ENCODE data around the gene USP14.

The USP14 gene

GRCh38 chr18:217532-218336 lies 59.4 kb downstream of the USP14 start:
- TF ChIP-seq CTCF (IDR thresholded peaks at IDR 0.05; ENCODE audit: low read depth, low read length) (no peak), MAX (IDR thresholded peaks at IDR 0.05; ENCODE audit: low read depth, low read length) (no peak), MYC (IDR thresholded peaks at IDR 0.05; ENCODE audit: low read depth, low read length) (no peak), POLR2A (IDR thresholded peaks at IDR 0.05; ENCODE audit: extremely low read depth, insufficient read length) (no peak)
- no peak for DNase-seq (ENCODE audit: low read depth)
- no peak overlapping the region for H3K4me3 ChIP-seq (ENCODE audit: low read depth, low read length)

- H3K4me3 ChIP-seq (ENCODE audit: low read depth, low read length) = no peak overlapping the region
- no peak for TF ChIP-seq MYC (IDR thresholded peaks at IDR 0.05; ENCODE audit: low read depth, low read length)
- TF ChIP-seq POLR2A (IDR thresholded peaks at IDR 0.05; ENCODE audit: extremely low read depth, insufficient read length) = no peak
- TF ChIP-seq MAX (IDR thresholded peaks at IDR 0.05; ENCODE audit: low read depth, low read length) = no peak
- TF ChIP-seq CTCF (IDR thresholded peaks at IDR 0.05; ENCODE audit: low read depth, low read length) = no peak
- no peak for DNase-seq (ENCODE audit: low read depth)
Observed at GRCh38 chr18:220708-221107, 62.4 kb downstream of the USP14 start.

- no peak overlapping the region for H3K4me3 ChIP-seq (ENCODE audit: low read depth, low read length)
- no peak for DNase-seq (ENCODE audit: low read depth)
- TF ChIP-seq CTCF (IDR thresholded peaks at IDR 0.05; ENCODE audit: low read depth, low read length) = no peak
- no peak for TF ChIP-seq MYC (IDR thresholded peaks at IDR 0.05; ENCODE audit: low read depth, low read length)
- no peak for TF ChIP-seq POLR2A (IDR thresholded peaks at IDR 0.05; ENCODE audit: extremely low read depth, insufficient read length)
- TF ChIP-seq MAX (IDR thresholded peaks at IDR 0.05; ENCODE audit: low read depth, low read length) = no peak
Observed at GRCh38 chr18:225745-226144, 67.4 kb downstream of the USP14 start.

- no peak for DNase-seq (ENCODE audit: low read depth)
- TF ChIP-seq MYC (IDR thresholded peaks at IDR 0.05; ENCODE audit: low read depth, low read length) = no peak
- TF ChIP-seq CTCF (IDR thresholded peaks at IDR 0.05; ENCODE audit: low read depth, low read length) = no peak
- no peak for TF ChIP-seq MAX (IDR thresholded peaks at IDR 0.05; ENCODE audit: low read depth, low read length)
- TF ChIP-seq POLR2A (IDR thresholded peaks at IDR 0.05; ENCODE audit: extremely low read depth, insufficient read length) = no peak
- H3K4me3 ChIP-seq (ENCODE audit: low read depth, low read length) = no peak overlapping the region
Observed at GRCh38 chr18:227374-227773, 69.0 kb downstream of the USP14 start.

- DNase-seq (ENCODE audit: low read depth) = no peak
- no peak for TF ChIP-seq MYC (IDR thresholded peaks at IDR 0.05; ENCODE audit: low read depth, low read length)
- TF ChIP-seq POLR2A (IDR thresholded peaks at IDR 0.05; ENCODE audit: extremely low read depth, insufficient read length) = no peak
- no peak for TF ChIP-seq CTCF (IDR thresholded peaks at IDR 0.05; ENCODE audit: low read depth, low read length)
- TF ChIP-seq MAX (IDR thresholded peaks at IDR 0.05; ENCODE audit: low read depth, low read length) = no peak
- no peak overlapping the region for H3K4me3 ChIP-seq (ENCODE audit: low read depth, low read length)
Observed at GRCh38 chr18:227902-228301, 69.5 kb downstream of the USP14 start.
